COLO829 (cell line): Measurements from ENCODE around the gene PI4KA.
"Not testable (repeated sequence)": the region's sequence is repeated elsewhere in the genome, so short reads cannot be mapped to it uniquely, and the experiment has no call there.

Experiments
- DNase-seq: peaks from one replicate; pipeline ENCODE4 v3.0.0; 2012; ENCODE audit warnings: low spot score

PI4KA gene

DNA sequence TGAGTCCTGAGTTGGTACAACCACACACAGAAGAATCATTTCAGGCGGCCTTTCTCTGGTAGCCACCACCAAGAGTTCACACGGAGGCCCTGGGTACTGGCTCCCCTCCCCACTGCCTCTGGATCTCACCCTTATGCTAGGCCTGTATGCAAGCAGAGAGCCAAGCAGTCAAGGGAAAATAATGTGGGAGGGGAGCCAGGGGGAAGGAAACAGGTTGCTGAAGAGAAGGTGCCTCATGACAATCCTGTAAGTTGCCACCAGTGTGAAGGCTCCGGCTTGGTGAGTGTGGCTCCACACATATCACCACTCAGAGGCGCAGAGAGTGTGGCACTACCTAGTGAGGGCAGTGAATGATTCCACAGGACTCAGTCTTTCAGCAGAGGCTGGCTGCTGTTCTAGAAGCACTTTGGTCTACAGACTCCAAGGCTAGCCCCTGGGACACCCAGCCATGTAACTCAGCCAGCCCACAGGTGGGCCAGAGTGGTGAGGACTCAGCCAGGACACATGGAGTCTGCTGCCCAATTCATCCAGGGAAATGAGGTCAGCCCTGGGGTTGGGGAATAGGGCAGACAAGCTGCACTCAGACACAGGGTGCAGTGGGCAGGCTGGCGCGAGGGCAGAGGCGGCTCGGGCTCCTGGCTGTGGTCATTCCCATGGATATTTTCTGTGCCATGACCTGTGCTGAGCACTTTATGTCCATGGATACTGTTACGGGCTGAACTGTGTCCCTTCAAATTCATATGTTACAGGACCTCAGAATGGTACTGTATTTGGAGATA lies 133.7 kb downstream of the PI4KA start:
- no peak for DNase-seq

- no peak for DNase-seq
Measured at GRCh38 chr22:20721409-20722218, 137.0 kb downstream of the PI4KA start.

DNA sequence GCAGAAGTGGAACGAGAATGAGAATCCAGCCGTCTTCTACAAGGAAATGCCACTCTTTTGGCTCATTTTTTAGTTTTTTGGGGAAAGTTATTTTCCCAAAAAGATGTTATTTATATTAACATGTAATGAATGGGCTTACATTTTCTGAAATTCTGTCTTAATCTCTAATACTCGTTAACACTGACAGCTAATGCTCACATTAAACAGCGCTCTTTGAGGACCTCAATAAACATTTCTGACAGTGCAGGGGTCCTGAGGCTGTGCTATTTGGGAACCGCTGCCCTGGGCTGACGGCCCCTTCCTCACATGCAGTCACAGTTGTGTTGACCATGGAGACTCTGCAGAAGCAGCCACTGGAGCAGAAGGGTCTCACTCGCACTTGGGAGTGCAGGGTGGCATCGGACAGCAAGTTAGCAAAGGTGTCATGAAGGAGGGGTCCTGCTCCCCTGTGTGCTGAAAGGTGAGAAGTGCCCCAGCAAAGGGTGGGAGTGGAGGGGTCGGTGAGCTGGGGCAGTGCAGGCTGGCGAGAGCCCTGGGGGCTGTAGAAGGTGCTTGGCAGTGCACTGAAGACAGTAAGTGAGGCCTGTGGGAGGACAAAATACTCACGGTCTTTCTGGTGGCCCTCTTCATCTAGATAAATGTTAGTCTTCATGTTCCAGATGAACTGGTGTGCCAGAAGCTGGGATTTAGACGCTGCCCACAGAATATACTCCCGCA lies 137.8 kb downstream of the PI4KA start:
- no peak for DNase-seq

DNA sequence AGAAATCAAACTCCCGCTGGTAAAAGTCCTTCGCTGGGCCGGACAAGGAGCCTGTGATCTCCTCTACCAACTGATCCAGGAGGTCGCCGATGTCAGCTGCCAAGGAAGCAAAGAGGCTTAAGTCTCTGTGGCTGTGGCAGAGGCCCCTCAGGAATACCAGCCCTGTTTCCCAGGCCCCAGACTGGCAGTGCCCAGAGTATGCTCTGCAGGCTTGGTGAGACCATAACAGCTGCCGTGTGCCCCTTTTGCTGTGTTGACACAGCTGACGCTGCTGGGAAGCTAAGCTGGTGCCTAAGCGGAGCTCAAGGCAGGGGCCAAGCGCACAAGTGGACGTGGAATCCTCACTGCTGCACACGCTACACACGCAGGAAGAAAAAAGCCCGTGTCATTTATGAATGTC lies 139.9 kb downstream of the PI4KA start:
- DNase-seq, result not testable (repeated sequence)

GRCh38 chr22:20717981-20718380 lies 140.6 kb downstream of the PI4KA start:
- not testable (repeated sequence) for DNase-seq

GRCh38 chr22:20717213-20717866 lies 141.3 kb downstream of the PI4KA start:
- not testable (repeated sequence) for DNase-seq

- not testable (repeated sequence) for DNase-seq
Measured at GRCh38 chr22:20713116-20713515, 145.5 kb downstream of the PI4KA start.

GRCh38 chr22:20709966-20710365 lies 148.6 kb downstream of the PI4KA start:
- DNase-seq, result not testable (repeated sequence)

DNA sequence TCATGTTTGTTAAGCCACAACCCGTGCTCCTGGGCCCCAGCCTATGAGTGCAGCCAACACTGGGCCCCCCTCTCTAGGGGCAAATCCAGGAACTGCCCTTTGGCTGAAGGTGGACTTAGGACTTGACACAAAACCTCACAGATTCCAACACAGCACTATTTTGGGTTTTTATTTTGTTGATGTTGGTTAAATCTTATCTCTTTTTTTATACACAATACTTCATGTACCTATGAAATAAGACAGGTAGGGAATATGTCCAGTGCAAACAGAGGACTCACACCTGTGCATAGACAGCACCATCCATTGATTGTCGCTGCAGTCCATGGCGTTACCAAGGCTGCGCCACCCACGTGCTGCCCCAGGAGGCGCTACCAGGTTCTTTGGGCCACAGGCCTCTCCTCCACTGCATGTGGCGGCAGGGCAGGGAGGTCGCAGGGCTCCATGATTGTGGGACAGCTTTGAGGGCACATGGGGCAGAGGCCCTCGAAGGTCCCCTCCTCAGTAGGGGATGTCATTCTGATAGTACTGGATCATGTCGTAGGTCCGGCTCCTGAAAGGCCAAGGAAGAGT lies 151.0 kb downstream of the PI4KA start:
- not testable (repeated sequence) for DNase-seq

- DNase-seq, result not testable (repeated sequence)
Measured at GRCh38 chr22:20703816-20704609, 154.6 kb downstream of the PI4KA start.

GRCh38 chr22:20703414-20703806 lies 155.2 kb downstream of the PI4KA start:
- not testable (repeated sequence) for DNase-seq

GRCh38 chr22:20702546-20703413 lies 155.8 kb downstream of the PI4KA start:
- DNase-seq, result peak; percentile 93

GRCh38 chr22:20702175-20702545 lies 156.5 kb downstream of the PI4KA start:
- not testable (repeated sequence) for DNase-seq

- not testable (repeated sequence) for DNase-seq
Measured at GRCh38 chr22:20701680-20702136, 156.9 kb downstream of the PI4KA start.

DNA sequence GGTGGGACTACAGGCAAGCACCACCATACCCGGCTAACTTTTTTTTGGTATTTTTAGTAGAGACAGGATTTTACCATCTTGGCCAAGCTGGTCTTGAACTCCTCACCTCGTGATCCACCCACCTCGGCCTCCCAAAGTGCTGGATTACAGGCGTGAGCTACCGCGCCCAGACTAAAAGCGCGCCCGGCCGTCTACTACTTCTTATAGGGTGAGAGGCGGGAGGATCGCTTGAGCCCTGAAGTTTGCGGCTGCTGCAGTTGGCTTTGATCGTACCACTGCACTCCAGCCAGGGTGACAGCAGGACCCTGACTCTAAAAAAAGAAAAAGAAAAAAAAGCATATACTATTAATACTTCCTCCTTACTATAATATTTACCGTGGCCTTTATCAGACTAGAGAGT lies 158.3 kb downstream of the PI4KA start:
- DNase-seq, result not testable (repeated sequence)

DNA sequence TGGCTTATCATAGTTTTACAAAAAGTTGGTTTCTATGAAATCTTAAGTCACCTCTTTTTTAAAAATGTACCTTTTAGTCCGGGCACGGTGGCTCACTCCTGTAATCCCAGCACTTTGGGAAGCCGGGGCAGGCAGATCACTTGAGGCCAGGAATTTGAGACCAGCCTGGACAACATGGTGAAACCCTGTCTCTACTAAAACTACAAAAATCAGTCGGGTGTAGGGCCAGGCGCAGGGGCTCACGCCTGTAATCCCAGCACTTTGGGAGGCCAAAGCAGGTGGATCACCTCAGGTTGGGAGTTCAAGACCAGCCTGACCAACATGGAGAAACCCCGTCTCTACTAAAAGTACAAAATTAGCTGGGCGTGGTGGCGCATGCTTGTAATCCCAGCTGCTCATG lies 158.8 kb downstream of the PI4KA start:
- DNase-seq, result not testable (repeated sequence)

DNA sequence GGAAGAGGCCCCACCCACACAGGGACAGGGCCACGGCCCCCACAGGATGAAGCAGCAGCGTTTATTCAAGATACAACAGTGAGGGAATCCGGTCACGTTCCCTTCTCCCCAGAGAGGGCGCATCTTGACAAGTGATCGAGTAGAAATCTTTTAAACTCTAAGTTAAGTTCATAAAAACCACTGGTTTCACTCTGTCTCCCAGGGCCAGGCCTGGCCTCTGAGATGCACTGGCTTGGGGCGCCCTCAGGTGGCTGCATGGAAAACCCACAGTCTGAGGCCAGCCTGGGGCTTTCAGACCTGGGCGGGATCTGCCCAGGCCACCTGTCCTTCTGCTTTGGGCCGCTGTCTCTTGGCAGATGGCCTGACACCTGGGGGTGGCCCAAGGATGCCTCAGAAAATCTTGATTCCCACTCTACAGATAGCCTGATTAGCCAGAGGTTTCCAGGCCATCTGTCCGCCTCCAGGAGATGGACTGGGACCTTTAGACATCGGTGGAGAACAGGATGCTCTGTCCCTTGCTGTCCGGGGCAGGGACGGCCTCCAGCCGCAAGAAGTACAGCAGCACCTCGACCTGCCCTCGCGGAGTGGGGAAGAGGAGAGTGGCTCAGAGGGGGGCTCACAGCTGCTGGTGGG lies 161.0 kb downstream of the PI4KA start:
- DNase-seq, result peak; percentile 74

DNA sequence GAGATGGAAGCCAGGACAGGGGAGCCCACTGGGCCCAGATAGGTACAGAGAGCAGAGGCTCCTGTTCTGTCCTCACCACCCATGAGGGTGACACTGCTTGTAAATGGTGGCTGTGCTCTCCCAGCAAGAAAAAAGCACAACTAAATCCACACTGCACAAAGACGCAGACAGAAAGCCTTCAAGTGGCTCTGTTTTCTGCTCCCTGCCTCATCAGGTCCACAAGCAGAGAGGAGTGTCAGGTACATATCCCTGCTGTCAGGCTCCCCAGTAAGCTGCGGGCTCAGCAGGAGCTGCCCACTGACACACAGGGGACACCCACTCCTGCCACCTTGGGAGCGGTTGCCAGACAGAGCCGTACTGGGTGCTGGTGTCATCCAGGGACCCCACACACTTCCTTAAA lies 162.6 kb downstream of the PI4KA start:
- DNase-seq, result not testable (repeated sequence)

- DNase-seq, result not testable (repeated sequence)
Measured at GRCh38 chr22:20695205-20695604, 163.4 kb downstream of the PI4KA start.
